NCI-H1694 (cell line): Measurements from ENCODE around the gene PRAMEF20.
"Not testable (repeated sequence)": the region's sequence is repeated elsewhere in the genome, so short reads cannot be mapped to it uniquely, and the experiment has no call there.

ENCODE experiments used
- DNase-seq: peaks from one replicate; lab custom pipeline; 2025; lab: John Stamatoyannopoulos, UW

The PRAMEF20 gene

DNA sequence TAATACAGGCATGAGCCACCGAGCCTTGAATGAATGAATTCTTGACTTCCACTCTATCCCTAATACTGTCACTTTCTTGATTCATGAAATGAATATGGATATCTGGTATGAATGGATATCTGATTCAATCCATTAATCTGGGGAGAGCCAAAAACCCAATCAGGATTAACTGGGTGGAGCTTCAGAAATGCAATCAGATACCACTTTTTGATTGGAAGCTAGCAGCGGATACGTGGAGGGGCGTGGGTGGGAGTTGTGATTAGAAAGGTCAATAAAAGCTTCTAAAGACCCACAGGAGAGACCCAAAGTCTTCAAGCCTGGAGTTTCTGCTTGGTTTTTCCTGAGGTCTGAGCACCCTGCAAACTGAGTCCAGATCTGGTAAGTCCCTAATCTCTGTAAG lies at the start of gene PRAMEF20:
PRAMEF20 (plus strand) TSS at position 301 of the 400 bp plus-strand sequence. CDS start 5,905 bp downstream, outside the sequence.
- DNase-seq = not testable (repeated sequence)

DNA sequence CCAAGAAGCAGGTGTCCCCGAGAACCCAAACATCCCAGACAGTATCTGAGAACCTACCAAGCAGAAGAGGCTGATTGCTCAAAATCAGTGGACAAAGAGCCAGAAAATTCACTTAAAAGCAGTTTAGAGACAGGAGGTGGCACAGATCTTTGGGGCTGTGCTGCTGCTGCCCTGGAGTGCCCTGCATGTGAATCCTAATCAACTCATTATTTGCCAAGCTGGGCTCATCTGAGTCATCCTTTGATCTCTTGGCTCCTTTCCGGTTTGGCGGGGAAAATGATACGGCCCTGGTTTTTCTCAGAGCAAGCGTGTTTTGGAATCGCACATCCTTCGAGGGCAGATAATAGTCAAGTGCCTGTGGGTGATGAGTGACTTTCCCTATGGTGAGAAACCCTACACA lies 47.9 kb upstream of the PRAMEF20 start:
- DNase-seq = not testable (repeated sequence)

DNA sequence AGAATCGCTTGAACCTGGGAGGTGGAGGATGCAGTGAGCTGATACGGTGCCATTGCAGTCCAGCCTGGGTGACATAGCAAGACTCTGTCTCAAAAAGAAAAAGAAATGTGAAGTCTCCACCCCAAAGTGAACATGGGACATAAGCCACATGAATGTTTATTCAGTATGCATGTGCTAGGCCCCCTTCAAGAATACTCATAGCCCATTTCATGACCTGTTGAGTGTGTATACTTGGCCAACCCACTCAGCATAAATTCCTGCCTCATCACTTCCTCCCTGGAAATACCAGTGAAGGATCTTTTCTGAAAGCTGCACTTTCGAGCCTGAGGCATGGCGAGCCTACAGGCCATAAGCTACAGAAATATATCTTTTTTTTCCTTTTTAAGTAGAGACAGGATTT lies 45.3 kb upstream of the PRAMEF20 start:
- not testable (repeated sequence) for DNase-seq

DNA sequence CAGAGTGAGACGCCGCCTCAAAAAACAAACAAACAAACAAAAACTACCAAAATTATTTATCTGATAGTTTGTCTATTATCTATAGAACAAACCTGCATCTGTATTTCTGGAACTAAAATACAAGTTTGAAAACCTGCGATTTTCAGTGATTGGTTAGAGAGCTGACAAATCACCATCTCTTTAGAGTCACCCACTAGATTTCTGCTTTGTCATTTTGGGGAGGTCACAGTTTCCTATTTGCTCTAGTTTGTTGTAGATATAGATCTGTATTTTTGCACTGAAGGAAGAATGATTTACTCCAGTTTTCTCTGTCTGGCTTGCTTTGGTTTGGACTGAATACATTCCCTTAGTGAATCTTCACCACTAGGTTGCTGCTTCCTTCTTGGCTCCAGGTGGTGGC lies 43.7 kb upstream of the PRAMEF20 start:
- DNase-seq = not testable (repeated sequence)

DNA sequence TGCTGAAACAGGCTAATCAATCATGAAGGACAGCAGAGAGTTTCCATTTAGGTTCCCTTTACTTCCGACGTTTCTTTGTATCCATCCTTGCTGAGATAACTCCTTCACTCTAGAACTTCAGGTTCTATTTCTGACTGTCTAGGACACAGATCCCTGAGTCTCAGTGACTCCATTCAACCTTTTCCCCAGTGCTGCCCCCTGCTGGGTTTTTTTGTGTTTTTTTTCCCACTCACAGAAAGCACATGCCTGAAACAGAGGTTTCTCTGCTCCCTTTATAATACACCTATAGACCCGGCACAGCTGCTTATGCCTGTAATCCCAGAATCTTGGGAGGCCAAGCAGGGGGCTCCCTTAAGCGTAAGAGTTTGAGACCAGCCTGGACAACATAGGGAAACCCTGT lies 41.7 kb upstream of the PRAMEF20 start:
- not testable (repeated sequence) for DNase-seq

DNA sequence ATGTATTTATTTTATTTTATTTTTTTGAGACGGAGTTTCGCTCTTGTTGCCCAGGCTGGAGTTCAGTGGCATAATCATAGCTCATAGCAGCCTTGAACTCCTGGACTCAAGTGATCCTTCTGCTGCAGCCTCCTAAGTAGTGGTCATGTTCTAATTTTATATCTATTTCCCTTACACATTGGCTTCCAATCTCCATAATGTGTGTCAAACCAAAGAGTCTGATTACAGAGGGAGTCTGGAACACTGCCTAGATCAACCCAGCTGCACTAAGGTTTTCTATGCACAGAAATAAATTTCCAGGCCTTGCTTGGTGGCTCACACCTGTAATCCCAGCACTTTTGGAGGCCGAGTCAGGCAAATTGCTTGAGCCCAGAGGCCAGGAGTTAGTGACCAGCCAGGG lies 31.3 kb upstream of the PRAMEF20 start:
- DNase-seq = not testable (repeated sequence)

DNA sequence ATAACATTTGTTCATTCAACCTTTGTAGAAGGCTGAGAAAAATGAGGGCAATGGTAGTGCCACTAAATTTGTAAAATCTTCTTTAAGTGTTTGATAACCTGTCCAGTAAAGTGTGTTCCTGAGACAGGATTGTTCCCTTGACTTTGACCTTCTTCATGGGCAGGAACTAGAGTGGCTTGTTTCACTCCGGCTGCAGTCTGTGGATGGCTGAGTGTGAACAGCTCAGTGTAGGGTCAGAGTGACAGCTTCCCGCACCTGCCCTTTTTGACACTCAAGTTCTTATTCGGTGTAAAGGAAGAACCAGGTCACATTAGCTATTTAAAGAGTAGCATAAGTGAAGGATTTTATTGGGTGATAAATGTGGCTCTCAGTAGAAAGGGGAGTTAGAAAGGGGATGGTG lies 29.9 kb upstream of the PRAMEF20 start:
- DNase-seq = not testable (repeated sequence)

DNA sequence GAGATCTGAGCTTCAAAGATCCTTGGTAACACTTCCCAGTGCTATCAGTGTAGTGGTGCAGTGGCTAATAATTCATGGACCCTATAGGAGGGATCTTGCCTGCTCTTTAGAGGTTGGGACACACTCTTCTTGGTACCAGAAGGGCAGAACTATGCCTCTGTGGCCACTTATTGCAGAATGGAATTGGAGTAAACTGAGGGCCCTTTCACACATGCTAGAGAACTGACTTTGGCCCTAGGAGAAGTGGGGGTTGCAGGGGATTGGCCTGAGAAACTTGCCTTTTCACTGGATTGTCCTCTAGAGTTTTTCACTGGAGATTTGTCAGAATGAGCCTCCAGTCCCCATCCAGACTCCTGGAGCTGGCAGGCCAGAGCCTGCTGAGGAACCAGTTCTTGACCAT lies 20.9 kb upstream of the PRAMEF20 start, which contains the start of gene PRAMEF17:
PRAMEF17 (plus strand) TSS at position 301 of the 400 bp plus-strand sequence; CDS start at position 327, 26 bp downstream.
- not testable (repeated sequence) for DNase-seq

DNA sequence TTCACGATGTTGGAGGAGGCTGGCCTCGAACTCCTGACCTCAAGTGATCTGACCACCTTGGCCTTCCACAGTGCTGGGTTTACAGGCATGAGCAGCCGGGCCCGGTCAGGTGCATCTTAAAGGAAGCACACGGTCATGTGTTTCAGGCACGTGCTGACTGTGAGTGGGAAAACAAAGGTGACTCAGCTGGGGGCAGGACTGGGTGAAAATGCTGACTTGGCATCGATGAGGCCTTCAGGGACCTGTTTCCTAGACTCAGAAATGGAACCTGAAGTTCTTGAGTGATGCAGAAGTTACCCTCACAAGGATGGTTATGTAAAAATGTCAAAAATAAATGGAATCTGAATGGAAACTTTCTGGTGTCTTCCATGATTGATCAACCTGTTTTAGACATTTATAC lies 17.2 kb upstream of the PRAMEF20 start:
- DNase-seq = not testable (repeated sequence)

DNA sequence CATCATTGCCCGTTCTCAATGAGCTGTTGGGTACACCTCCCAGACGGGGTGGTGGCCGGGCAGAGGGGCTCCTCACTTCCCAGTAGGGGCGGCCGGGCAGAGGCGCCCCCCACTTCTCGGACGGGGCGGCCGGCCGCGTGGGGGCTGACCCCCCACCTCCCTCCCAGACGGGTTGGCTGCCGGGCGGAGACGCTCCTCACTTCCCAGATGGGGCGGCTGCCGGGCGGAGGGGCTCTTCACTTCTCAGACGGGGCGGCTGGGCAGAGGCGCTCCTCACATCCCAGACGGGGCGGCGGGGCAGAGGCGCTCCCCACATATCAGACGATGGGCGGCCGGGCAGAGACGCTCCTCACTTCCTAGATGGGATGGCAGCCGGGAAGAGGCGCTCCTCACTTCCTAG lies 15.5 kb upstream of the PRAMEF20 start:
- DNase-seq = not testable (repeated sequence)

DNA sequence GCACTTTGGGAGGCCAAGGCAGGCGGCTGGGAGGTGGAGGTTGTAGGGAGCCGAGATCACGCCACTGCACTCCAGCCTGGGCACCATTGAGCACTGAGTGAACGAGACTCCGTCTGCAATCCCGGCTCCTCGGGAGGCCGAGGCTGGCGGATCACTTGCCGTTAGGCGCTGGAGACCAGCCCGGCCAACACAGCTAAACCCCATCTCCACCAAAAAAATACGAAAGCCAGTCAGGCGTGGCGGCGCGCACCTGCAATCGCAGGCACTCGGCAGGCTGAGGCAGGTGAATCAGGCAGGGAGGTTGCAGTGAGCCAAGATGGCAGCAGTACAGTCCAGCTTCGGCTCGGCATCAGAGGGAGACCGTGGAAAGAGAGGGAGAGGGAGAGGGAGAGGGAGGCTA lies 14.9 kb upstream of the PRAMEF20 start:
- not testable (repeated sequence) for DNase-seq

DNA sequence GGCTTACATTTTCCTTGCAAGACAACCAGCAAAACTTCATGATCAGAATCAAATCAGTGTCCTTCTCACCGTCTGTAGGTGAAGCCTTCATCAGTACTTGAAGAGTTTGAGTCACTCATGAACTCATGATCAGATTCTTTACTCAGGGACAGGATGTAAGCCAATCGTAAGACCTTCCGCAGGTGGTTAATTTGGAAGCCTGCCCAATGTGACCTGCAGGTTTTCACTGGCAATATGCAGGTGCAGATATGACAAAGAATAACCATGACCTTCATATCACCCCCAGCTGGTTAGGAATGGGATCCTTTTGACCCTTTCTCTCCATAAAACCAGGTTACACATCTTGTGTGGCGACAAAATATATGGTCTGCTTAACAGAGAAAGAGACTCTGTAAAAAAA lies 2.4 kb upstream of the PRAMEF20 start:
- DNase-seq = no peak

DNA sequence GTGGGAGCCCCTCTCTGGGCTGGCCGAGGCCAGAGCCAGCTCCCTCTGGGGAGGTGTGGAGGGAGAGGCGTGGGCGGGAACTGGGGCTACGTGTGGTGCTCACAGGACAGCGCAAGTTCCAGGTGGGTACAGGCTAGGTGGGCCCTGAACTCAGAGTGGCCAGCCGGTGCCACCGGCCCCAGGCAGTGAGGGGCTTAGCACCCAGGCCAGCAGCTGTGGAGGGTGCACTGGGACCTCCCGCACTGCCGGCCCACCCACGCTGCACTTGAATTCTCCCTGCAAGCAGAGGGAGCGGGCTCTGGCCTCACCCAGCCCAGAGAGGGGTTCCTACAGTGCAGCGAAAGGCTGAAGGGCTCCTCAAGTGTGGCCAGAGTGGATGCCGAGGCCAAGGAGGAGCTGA lies 20.2 kb downstream of the PRAMEF20 start:
- DNase-seq = no peak

DNA sequence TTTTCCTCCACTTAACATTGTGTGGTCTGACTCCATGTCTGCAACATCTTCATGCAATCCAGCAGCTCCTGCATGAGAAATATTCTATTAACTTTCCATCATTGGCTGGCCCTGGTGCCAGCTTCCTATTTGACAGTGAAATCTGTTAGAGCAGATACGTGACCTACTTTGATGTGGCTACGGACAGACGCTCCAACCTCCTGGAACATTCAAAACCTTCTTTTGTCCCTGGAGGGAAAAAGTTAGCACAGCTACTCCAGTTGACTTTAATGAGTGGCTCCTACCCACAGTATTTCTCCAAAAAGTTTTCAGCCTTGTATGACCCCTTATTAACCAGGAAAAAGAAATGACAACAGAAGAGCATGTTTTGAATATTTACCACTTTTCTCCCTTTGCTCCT lies 22.0 kb downstream of the PRAMEF20 start:
- DNase-seq = no peak

DNA sequence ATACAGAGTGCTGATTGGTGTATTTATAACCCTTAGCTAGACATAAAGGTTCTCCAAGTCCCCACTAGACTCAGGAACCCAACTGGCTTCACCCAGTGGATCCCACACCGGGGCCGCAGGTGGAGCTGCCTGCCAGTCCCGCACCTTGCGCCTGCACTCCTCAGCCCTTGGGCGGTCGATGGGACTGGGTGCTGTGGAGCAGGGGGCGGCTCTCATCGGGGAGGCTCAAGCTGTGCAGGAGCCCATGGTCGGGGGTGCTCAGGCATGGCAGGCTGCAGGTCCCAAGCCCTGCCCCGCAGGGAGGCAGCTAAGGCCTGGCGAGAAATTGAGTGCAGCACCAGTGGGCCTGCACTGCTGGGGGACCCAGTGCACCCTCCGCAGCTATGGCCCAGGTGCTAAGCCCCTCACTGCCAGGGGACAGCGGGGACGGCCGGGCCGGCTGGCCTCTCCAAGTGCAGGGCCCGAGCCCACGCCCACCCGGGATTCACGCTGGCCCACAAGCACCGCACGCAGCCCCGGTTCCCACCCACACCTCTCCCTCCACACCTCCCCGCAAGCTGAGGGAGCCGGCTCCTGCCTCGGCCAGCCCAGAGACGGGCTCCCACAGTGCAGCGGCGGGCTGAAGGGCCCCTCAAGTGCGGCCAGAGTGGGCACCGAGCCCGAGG lies 23.6 kb downstream of the PRAMEF20 start:
- not testable (repeated sequence) for DNase-seq

DNA sequence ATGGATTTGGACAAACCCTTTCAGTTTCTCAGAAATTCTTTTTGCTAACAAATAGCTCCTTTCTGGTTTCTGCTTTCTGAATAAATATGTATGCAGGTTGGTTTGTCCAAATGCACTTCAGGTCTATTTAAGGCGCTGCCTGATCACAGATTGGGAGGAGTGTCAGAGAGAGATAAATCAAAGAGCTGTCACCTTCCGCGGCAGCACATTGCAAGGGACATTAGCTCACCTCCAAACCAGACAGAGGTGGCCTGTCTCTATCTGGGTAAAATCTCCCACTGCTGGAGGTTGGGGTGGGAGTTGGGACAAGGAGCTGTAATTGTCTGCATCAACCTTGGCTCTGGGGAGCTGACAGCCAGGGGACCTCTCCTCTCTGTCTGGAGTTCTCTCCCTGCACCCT lies 25.2 kb downstream of the PRAMEF20 start:
- DNase-seq = no peak

DNA sequence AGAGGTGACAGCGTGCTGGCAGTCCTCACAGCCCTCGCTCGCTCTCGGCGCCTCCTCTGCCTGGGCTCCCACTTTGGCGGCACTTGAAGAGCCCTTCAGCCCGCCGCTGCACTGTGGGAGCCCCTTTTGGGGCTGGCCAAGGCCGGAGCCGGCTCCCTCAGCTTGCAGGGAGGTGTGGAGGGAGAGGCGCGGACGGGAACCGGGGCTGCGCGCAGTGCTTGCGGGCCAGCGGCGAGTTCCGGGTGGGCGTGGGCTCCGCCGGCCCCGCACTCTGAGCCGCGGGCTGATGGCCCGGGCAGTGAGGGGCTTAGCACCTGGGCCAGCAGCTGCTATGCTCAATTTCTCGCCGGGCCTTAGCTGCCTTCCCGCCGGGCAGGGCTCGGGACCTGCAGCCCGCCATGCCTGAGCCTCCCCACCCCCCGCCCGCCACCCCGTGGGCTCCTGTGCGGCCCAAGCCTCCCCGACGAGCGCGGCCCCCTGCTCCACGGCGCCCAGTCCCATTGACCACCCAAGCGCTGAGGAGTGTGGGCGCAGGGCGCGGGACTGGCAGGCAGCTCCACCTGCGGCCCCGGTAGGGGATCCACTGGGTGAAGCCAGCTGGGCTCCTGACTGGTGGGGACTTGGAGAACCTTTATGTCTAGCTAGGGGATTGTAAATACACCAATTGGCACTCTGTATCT lies 29.0 kb downstream of the PRAMEF20 start:
- not testable (repeated sequence) for DNase-seq

DNA sequence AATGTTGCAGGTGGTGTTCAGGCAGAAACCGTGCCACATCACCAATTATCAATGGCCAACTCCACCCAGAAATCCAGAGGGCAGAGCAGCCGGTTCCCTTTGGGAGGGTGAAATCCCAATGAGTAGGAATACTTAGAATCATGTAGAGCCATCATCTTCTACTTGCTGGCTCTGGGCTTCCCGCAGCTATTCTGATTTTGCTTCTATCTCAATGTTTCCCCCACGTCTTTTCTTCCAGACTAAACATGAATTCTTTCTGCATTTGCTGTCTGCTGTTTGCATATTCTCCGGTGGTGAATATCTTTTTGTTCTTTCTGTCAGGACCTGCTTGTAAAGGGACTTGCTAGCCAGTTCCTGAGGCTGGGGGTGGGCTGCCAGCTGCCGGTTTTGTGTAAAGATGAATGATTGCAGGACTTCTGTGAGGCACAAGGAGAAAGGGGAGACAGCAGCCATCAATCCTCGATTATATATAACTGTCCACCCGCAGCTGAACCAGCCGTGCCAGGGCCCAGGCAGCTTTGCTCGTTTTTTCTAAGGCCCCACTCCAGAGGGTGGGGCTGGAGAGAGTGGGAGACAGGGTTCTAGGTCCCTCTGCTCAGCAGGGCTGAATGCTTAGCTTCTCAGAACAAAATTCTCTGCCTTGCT lies 33.2 kb downstream of the PRAMEF20 start:
- DNase-seq = no peak

DNA sequence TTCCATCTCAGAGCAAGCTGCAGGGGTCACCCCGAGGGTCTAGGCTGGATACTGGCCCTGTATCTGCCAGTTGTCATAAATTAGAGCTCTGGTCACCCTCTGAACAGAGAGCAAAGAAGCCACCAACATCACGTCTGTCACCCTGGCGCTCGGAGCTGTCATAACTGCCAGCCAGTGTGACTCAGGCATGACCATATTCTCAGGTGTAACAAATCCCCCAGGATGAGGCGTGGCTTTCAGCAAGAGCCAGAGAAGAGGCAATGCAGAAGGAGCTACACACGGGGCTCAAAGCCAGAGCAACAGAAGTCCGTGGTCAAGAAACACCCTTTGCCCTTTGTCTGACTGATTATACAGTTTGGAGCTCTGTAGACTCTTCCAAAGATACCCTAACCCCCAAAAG lies 40.0 kb downstream of the PRAMEF20 start:
- DNase-seq = no peak

DNA sequence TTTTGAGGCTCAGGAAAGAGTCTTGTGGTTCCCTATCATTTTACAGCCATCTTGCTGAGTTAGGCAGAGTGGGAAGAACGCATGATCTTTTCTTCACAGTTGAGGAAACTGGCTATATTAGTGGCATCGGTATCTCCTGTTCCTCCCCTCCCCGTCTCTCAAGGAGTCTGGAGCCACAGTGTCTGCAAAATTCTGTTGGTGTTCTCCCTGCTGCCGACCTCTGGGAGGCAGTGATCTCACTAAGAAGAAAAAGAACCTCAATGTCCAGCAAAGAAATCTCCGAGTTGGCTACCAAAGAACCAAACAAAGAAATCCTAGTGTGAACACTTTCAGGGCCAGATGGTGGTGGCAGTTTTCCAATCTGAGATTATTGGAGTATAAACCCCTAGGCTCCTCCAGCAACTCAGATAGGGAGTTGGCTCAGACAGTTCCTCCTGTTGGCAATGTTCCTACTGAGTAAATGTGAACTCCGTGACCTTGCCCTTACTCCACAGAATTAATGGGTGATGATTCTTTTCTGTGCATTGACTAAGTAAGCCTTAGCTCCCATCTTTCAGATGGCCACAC lies 41.2 kb downstream of the PRAMEF20 start:
- DNase-seq = no peak

DNA sequence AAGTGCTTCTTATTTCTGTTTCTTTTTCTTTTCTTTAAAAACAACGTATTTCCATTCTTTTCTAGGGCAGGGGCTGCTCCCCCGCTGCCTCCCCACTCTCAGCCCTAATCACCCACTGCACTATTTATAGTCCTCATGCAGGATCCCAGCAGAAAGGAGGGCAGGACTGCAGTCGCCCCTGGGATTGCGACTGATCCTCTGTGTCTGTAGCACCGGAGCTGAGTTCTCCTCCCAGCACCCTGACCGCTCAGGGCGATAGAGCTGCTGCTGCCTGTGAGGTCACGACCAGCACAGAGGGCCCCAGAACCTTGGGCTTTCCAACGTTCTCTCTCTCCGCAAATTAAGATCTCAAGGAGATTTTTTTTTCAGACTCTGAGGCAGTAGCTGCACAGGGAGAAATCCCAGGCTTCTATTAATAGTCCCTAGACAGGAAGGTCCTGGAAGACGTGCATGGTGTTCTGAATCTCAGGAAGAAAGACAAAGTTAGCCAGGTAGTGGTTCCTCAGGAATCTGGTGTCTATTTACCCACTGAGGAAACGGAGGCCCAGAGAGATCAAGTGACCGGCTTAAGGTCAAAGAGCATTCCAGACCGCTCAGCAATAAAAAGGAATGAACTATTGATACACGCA lies 46.8 kb downstream of the PRAMEF20 start:
- DNase-seq = no peak

DNA sequence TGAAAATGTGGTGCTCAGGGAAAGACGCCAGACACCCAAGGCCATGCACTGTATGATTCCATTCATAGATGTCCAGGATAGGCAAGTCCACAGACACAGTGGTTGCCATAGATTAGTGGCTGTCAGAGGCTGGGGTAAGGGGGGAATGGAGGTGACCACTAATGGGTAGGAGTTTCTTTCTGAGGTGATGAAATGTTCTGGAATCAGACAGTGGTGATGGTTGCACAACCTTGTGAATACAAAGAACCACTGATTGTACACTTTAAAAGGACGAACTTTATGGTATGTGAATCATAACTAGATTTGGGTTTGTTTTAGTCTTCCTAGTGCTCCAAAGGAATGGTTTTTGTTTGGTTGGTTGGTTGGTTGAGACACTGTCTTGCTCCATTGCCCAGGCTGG lies 51.7 kb downstream of the PRAMEF20 start:
- DNase-seq = no peak
